ENCODE measurements around the gene FRMD4A. TPM values are rescaled to one million over a fixed set of nuclear protein-coding genes. Genes with fewer than 3 reads are reported as not detected.

The FRMD4A gene
- total RNA-seq, 1 experiment from 2014 or later, result 19.6 TPM

DNA sequence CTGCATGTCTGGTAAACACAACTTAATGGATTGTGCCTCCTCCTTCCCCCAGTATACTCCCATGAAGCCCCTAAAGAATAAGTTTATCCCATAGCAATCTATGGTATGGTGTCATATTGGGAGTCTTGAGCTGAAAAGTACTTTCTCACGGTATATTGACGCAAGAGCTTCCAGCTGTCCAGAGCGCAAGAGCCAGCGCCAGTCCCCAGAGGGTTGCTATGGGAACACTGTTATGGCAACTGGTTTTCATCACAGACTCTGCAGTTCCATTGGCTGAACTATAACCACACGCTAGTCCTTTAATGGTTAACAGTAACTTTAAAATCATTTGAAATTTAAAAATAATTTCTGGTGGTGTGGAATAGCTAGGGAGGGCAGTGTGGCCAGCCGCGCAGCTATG is 697.0 kb downstream of the FRMD4A start:
- Histone ChIP-seq H3K4me1 (ENCODE audit: insufficient read depth, low read length) (no peaks in the 10 kb centered on the region; the same call in 1 of the 2 replicates), H2AK5ac (ENCODE audit: insufficient read length, low read length) (no peak overlapping the region), H3K27ac (ENCODE audit: insufficient read length, low read depth, low read length) (no peak overlapping the region), H3K79me2 (ENCODE audit: insufficient read depth, low read length) (no peaks in the 10 kb centered on the region), H3T11ph (ENCODE audit: low read length) (no peak overlapping the region), H3K23me2 (ENCODE audit: insufficient read length, low read depth, low read length, poor library complexity, severe bottlenecking) (no peaks in the 10 kb centered on the region), H3K9me3 (ENCODE audit: control insufficient read depth, low read depth, low read length) (no peaks in the 10 kb centered on the region), H2AFZ (ENCODE audit: low read length) (no peak overlapping the region), H3K79me1 (ENCODE audit: insufficient read depth, low read depth, low read length, poor library complexity, severe bottlenecking) (no peaks in the 10 kb centered on the region), H3K56ac (ENCODE audit: insufficient read length, low read depth, low read length) (no peak overlapping the region), H2BK20ac (ENCODE audit: low read depth, low read length, poor library complexity, severe bottlenecking) (no peak overlapping the region), H4K20me1 (ENCODE audit: control insufficient read depth, insufficient read depth, insufficient read length) (no peaks in the 10 kb centered on the region), H4K5ac (ENCODE audit: insufficient read length, low read depth, low read length) (no peak overlapping the region), H2BK12ac (ENCODE audit: insufficient read length, low read depth, low read length) (no peak overlapping the region), H4K91ac (ENCODE audit: insufficient read length, low read depth, low read length) (no peak overlapping the region), H3K14ac (ENCODE audit: insufficient read depth, low read length) (no peak overlapping the region), H2BK15ac (ENCODE audit: low read depth, low read length) (no peak overlapping the region), H4K8ac (replicated peaks; ENCODE audit: insufficient read length, low read depth, low read length) (no peak overlapping the region), H2BK5ac (ENCODE audit: insufficient read length, low read length) (no peak overlapping the region), H3K27me3 (ENCODE audit: insufficient read depth, low read length) (no peaks in the 10 kb centered on the region), H3K18ac (ENCODE audit: insufficient read length, low read depth, low read length) (no peak overlapping the region), H3K4me2 (ENCODE audit: insufficient read depth, insufficient read length, low read length) (no peak overlapping the region), H3K4ac (ENCODE audit: low read depth, low read length) (no peak overlapping the region), H2BK120ac (ENCODE audit: low read depth, low read length, poor library complexity, severe bottlenecking) (no peak overlapping the region), H3K9ac (ENCODE audit: extremely low read depth, insufficient read length, low read length) (no peak overlapping the region), H3K23ac (ENCODE audit: insufficient read length, low read depth, low read length) (no peak overlapping the region)
- no peak overlapping the region for H3K4me3 Mint-ChIP-seq
- peaks cover 0 to 11% (median 5%) of the 10 kb centered on the region in 3 experiments; a peak in 4 of 7 replicates for H3K36me3 Mint-ChIP-seq (ENCODE audit: insufficient read depth in 1 of 3, low read depth in 3 of 3)
- DNase-seq, result no peak
- WGBS (ENCODE audit: extremely low coverage, insufficient read length, low lambda C conversion rate), result no CpG with 5 or more reads among the region's 7 CpGs
- H3K27ac Mint-ChIP-seq, result no peak overlapping the region
- no peaks in the 10 kb centered on the region; a peak in 1 of 5 replicates for H3K9me3 Mint-ChIP-seq
- no peaks in the 10 kb centered on the region for H3K27me3 Mint-ChIP-seq (ENCODE audit: low read depth)
- peaks cover 3 to 8% of the 10 kb centered on the region in 2 experiments; a peak in 3 of 4 replicates for H3K4me1 Mint-ChIP-seq
- TF ChIP-seq, protein P1, sequence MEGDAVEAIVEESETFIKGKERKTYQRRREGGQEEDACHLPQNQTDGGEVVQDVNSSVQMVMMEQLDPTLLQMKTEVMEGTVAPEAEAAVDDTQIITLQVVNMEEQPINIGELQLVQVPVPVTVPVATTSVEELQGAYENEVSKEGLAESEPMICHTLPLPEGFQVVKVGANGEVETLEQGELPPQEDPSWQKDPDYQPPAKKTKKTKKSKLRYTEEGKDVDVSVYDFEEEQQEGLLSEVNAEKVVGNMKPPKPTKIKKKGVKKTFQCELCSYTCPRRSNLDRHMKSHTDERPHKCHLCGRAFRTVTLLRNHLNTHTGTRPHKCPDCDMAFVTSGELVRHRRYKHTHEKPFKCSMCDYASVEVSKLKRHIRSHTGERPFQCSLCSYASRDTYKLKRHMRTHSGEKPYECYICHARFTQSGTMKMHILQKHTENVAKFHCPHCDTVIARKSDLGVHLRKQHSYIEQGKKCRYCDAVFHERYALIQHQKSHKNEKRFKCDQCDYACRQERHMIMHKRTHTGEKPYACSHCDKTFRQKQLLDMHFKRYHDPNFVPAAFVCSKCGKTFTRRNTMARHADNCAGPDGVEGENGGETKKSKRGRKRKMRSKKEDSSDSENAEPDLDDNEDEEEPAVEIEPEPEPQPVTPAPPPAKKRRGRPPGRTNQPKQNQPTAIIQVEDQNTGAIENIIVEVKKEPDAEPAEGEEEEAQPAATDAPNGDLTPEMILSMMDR (conservative IDR thresholded peaks at IDR 0.05), result no peak

Data from H9 (cell line).